ENCODE measurements around the gene WNT9A. TPM values are rescaled to one million over a fixed set of nuclear protein-coding genes. Genes with fewer than 3 reads are reported as not detected.
A peak's percentile ranks its signal among the peaks of the same experiment; 100 is the strongest.
"Not testable (repeated sequence)": the region's sequence is repeated elsewhere in the genome, so short reads cannot be mapped to it uniquely, and the experiment has no call there.

The WNT9A gene
- total RNA-seq, 1 donor from 2014 or later: 10.2 TPM

DNA sequence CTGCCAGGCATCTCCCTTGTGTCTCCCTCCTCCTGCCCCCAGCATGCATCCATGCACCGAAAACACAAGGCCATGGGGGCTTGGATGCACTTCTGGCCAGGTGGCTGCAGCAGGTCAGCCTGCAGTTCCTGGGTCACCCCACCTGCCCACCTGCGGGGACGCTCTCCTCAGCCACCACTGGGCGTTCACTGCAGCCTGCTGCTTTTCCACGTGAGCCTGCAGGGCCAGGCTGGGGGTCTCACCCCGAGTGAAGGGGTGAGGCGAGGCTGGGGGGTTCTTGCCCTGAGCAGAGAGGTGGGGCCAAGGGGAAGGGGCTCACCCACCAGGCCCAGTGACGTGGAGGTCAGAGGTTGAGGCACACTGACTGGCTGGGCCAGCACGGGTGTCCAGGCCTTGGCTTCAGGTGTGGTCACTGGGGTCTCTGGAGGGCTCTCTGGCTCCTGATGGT lies 64.6 kb downstream of the WNT9A start:
- Histone ChIP-seq H3K36me3 (no peaks in the 10 kb centered on the region), H3K9me3 (no peaks in the 10 kb centered on the region), H3K4me1 (peaks cover 20% of the 10 kb centered on the region), H3K27me3 (no peaks in the 10 kb centered on the region), H3K27ac (no peak overlapping the region), H3K4me3 (no peak overlapping the region)
- TF ChIP-seq, protein P1, sequence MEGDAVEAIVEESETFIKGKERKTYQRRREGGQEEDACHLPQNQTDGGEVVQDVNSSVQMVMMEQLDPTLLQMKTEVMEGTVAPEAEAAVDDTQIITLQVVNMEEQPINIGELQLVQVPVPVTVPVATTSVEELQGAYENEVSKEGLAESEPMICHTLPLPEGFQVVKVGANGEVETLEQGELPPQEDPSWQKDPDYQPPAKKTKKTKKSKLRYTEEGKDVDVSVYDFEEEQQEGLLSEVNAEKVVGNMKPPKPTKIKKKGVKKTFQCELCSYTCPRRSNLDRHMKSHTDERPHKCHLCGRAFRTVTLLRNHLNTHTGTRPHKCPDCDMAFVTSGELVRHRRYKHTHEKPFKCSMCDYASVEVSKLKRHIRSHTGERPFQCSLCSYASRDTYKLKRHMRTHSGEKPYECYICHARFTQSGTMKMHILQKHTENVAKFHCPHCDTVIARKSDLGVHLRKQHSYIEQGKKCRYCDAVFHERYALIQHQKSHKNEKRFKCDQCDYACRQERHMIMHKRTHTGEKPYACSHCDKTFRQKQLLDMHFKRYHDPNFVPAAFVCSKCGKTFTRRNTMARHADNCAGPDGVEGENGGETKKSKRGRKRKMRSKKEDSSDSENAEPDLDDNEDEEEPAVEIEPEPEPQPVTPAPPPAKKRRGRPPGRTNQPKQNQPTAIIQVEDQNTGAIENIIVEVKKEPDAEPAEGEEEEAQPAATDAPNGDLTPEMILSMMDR (IDR thresholded peaks at IDR 0.05): no peak
- intact Hi-C loops (cut with DNase I): no loop called here
- ATAC-seq (no peak), DNase-seq (peak; percentile 57)

DNA sequence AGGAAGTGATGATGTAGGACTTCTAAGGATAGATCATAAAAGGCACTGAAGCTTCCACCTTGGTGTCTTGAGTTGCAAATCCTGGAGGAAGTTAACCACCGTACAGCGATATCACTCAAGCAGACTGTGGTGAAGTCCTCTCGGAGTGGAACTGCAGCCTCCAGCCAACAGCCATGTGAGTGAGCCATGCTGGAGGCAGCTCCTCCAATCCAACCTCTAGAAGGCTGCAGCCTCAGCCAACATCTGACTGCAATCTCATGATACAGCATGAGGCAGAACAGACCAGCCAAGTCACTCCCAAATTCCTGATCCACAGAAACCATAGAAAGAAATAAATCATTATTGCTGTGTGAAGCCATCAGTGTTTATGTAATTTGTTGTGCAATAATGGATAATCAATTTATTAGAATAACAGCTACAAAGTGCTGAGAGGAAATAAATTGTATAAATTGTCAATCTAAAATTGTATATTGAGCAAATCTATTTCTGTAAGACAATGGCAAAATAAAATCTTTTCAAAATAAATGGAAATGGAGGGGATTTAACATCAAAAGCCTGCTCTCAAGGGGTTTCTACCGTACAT lies 67.3 kb downstream of the WNT9A start:
- intact Hi-C loops (cut with DNase I): no loop called here
- no peaks in the 10 kb centered on the region for H3K36me3 ChIP-seq
- DNase-seq (no peak), ATAC-seq (no peak)
- H3K27ac ChIP-seq: no peak overlapping the region
- H3K27me3 ChIP-seq: no peaks in the 10 kb centered on the region
- H3K4me3 ChIP-seq: no peak overlapping the region
- TF ChIP-seq, protein P1 (IDR thresholded peaks at IDR 0.05): no peak
- no peaks in the 10 kb centered on the region for H3K9me3 ChIP-seq
- H3K4me1 ChIP-seq: peaks cover 2% of the 10 kb centered on the region

DNA sequence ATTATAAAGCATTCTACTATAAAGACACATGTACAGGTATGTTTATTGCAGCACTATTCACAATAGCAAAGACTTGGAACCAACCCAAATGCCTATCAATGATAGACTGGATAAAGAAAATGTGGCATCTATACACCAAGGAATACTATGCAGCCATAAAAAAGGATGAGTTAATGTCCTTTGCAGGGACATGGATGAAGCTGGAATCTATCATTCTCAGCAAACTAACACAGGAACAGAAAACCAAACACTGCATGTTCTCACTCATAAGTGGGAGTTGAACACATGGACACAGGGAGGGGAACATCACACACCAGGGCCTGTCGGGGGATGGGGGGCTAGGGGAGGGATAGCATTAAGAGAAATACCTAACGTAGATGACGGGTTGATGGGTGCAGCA lies 69.9 kb downstream of the WNT9A start:
- intact Hi-C loops (cut with DNase I); H3K4me1 ChIP-seq; H3K4me3 ChIP-seq; DNase-seq; ATAC-seq; H3K9me3 ChIP-seq; H3K36me3 ChIP-seq; H3K27ac ChIP-seq; H3K27me3 ChIP-seq: not testable (repeated sequence)

DNA sequence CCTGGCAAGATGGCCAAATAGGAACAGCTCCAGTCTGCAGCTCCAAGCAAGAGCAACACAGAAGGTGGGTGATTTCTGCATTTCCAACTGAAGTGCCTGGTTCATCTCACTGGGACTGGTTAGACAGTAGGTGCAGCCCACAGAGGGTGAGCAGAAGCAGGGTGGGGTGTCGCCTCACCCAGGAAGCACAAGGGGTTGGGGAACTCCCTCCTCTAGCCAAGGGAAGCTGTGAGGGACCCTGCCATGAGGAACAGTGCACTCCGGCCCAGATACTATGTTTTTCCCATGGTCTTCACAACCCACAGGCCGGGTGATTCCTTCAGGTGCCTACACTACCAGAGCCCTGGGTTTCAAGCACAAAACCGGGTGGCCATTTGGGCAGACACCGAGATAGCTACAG lies 75.8 kb downstream of the WNT9A start:
- H3K4me3 ChIP-seq; H3K27me3 ChIP-seq; ATAC-seq; H3K36me3 ChIP-seq; DNase-seq; H3K4me1 ChIP-seq; H3K27ac ChIP-seq; H3K9me3 ChIP-seq; intact Hi-C loops (cut with DNase I): not testable (repeated sequence)

DNA sequence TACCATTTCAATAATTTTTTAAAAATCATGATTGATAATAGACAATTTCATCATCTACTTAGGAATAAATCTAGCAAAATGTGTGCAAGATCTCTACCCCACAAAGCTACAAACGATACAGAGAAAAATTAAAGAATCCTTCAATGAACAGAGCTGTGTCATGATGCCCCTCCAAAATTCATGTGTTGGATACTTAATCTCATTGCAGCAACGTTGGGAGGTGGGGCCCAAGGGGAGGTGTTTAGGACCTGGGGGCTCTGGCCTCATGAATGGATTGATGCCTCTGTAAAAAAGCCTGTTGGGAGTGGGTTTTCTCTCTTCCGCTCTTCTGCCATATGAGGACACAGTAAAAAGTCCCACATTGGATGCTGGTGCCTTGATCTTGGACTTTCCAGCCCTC lies 77.4 kb downstream of the WNT9A start:
- no peak overlapping the region for H3K4me3 ChIP-seq
- no peaks in the 10 kb centered on the region for H3K36me3 ChIP-seq
- DNase-seq (no peak), ATAC-seq (no peak)
- no peaks in the 10 kb centered on the region for H3K4me1 ChIP-seq
- intact Hi-C loops (cut with DNase I): no loop called here
- no peaks in the 10 kb centered on the region for H3K9me3 ChIP-seq
- H3K27ac ChIP-seq: no peak overlapping the region
- TF ChIP-seq, protein P1 (IDR thresholded peaks at IDR 0.05): no peak
- no peaks in the 10 kb centered on the region for H3K27me3 ChIP-seq

DNA sequence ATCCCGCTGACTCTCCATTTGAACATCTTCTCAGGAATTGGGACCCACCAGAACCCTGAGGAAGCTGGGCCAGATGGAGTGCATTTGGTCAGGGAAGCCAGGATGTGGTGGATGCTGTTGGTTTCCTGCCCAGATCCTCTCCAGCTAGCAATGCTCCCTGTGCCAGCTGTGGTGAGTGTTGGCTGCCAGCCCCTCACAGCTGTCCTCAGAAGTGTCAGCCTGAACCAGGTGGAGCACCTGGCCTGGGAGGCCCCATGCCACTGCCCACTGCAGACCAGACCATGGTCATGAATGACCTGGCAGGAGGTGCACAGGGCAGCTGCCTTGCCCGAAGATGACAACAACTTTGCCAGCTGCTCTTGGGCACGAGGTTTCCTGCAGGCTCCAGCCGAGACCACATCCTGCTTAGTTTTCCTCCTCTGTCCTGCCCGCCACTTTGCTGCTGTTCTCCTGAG lies 77.9 kb downstream of the WNT9A start:
- intact Hi-C loops (cut with DNase I): no loop called here
- Histone ChIP-seq H3K4me1 (no peaks in the 10 kb centered on the region), H3K4me3 (no peak overlapping the region), H3K27ac (no peak overlapping the region), H3K9me3 (no peaks in the 10 kb centered on the region), H3K36me3 (no peaks in the 10 kb centered on the region), H3K27me3 (no peaks in the 10 kb centered on the region)
- ATAC-seq (peak; percentile 41), DNase-seq (no peak)
- TF ChIP-seq, protein P1 (IDR thresholded peaks at IDR 0.05): no peak
